Upper lobe of left lung (tissue), 6 donors: ENCODE results near the gene MROH7. TPM values are rescaled to one million over a fixed set of nuclear protein-coding genes. Genes with fewer than 3 reads are reported as not detected.

Experiments
- ATAC-seq, 2 donors: fragments of 200-7000 bp; cut with Tn5 transposase; one replicate each; pipeline ENCODE4 v1.9.1; 2022; ENCODE audit warnings: mild to moderate bottlenecking in 2 of 2, moderate library complexity in 2 of 2; ENCODE audit not compliant: low FRiP score in 2 of 2
- DNase-seq, 2 donors: peaks; one replicate each; pipeline ENCODE4 v3.0.0-alpha.2; 2019 to 2020
- H3K27ac ChIP-seq, 4 donors: fragments of 200-600 bp; sonication (generic); one replicate each; pipeline ENCODE4 v1.5.1; 2016 to 2019
- H3K27me3 ChIP-seq, 4 donors: fragments of 200-600 bp; sonication (generic); one replicate each; pipeline ENCODE4 v1.5.1; 2017 to 2019
- H3K36me3 ChIP-seq, 4 donors: fragments of 200-600 bp; sonication (generic); one replicate each; pipeline ENCODE4 v1.5.1; 2016 to 2019
- H3K4me1 ChIP-seq, 4 donors: fragments of 200-600 bp; sonication (generic); one replicate each; pipeline ENCODE4 v1.5.1; 2018 to 2019
- H3K4me3 ChIP-seq, 4 donors: fragments of 200-600 bp; sonication (generic); one replicate each; pipeline ENCODE4 v1.5.1; 2017 to 2019; ENCODE audit warnings: mild to moderate bottlenecking in 2 of 4, moderate library complexity in 1 of 4
- H3K9me3 ChIP-seq, 4 donors: fragments of 200-600 bp; sonication (generic); one replicate each; pipeline ENCODE4 v1.5.1; 2018 to 2019
- CTCF ChIP-seq, 6 experiments: fragments of 450-650 bp in 4 of 6; fragments of 200-600 bp in 2 of 6; sonication (generic) in 2 of 6; IDR thresholded peaks; one replicate each; pipeline ENCODE4 v1.5.1; 2016 to 2019; ENCODE audit warnings: antibody characterized with exemption in 6 of 6
- EP300 ChIP-seq, 4 donors: sonication (generic); formaldehyde crosslinking; IDR thresholded peaks; one replicate each; pipeline ENCODE4 v1.5.1; 2017; ENCODE audit warnings: antibody characterized with exemption in 4 of 4, control low read depth in 2 of 4
- POLR2A ChIP-seq, 4 donors: fragments of 450-650 bp; IDR thresholded peaks; one replicate each; pipeline ENCODE4 v1.5.1; 2016 to 2017; ENCODE audit warnings: antibody characterized with exemption in 4 of 4, mild to moderate bottlenecking in 2 of 4
- POLR2AphosphoS5 ChIP-seq, 2 donors: sonication (generic); formaldehyde crosslinking; IDR thresholded peaks; one replicate each; pipeline ENCODE4 v1.5.1; 2017; ENCODE audit warnings: antibody characterized with exemption in 2 of 2
- WGBS, 2 donors: methylation state at CpG; one replicate each; pipeline ENCODE4 v1.1.5; 2017 to 2018; 5-methylcytosine and 5-hydroxymethylcytosine counted together
- total RNA-seq, 6 donors: library from RNA; depleted of rRNA in 4 of 6; stranded (reverse); fragments of >200 nt in 4 of 6; gene quantifications; one replicate each; pipeline versions ENCODE4 v1.1.0 to v1.2.1, GENCODE V29; 2016 to 2021
- donor health status: DM: no; HTN: no; CAD: no; lungs with moderate emphysema.
- donor health status: DM: no; HTN: yes; CAD: no; lungs with severe emphysema.

The MROH7 gene
- total RNA-seq, 6 donors from 2014 or later = 1.2 to 10.5 (median 2.2) TPM

- no peaks in the 10 kb centered on the region for H3K27me3 ChIP-seq
- ATAC-seq (no peak), DNase-seq (no peak)
- no peak for TF ChIP-seq EP300 (IDR thresholded peaks at IDR 0.05)
- no peak for TF ChIP-seq POLR2A (IDR thresholded peaks at IDR 0.05)
- no peak for TF ChIP-seq POLR2AphosphoS5 (IDR thresholded peaks at IDR 0.05)
- no peak for TF ChIP-seq CTCF (IDR thresholded peaks at IDR 0.05)
- no peaks in the 10 kb centered on the region for H3K9me3 ChIP-seq
- no peaks in the 10 kb centered on the region for H3K36me3 ChIP-seq
- H3K4me1 ChIP-seq = no peaks in the 10 kb centered on the region
- WGBS, 2 donors = 74 to 76% methylated on average over 3 of the region's 3 CpGs
- H3K27ac ChIP-seq = no peak overlapping the region
- no peak overlapping the region for H3K4me3 ChIP-seq
These were observed 10.0 kb downstream of the MROH7 start for GRCh38 chr1:54651608-54652007.

GRCh38 chr1:54652168-54652567, 10.6 kb downstream of the MROH7 start:
- no peak for TF ChIP-seq EP300 (IDR thresholded peaks at IDR 0.05)
- Histone ChIP-seq H3K27me3 (no peaks in the 10 kb centered on the region), H3K4me3 (no peak overlapping the region), H3K4me1 (no peaks in the 10 kb centered on the region), H3K9me3 (no peaks in the 10 kb centered on the region), H3K27ac (no peak overlapping the region), H3K36me3 (no peaks in the 10 kb centered on the region)
- DNase-seq (no peak), ATAC-seq (peak in 1 of 2 donors; percentile 46)

- 75 to 96% methylated on average over 2 to 4 of the region's 4 CpGs for WGBS, 2 donors
- ATAC-seq (no peak), DNase-seq (no peak)
- no peaks in the 10 kb centered on the region for H3K27me3 ChIP-seq
- peaks cover 0 to 4% (median 2%) of the 10 kb centered on the region in 4 donors for H3K9me3 ChIP-seq
- no peak for TF ChIP-seq POLR2AphosphoS5 (IDR thresholded peaks at IDR 0.05)
- TF ChIP-seq POLR2A (IDR thresholded peaks at IDR 0.05) = no peak
- TF ChIP-seq EP300 (IDR thresholded peaks at IDR 0.05) = no peak
- no peak for TF ChIP-seq CTCF (IDR thresholded peaks at IDR 0.05)
- H3K27ac ChIP-seq = no peak overlapping the region
- no peak overlapping the region for H3K4me3 ChIP-seq
- H3K4me1 ChIP-seq = no peaks in the 10 kb centered on the region
- no peaks in the 10 kb centered on the region for H3K36me3 ChIP-seq
These were observed 11.4 kb downstream of the MROH7 start for GRCh38 chr1:54653036-54653435.

- ATAC-seq (no peak), DNase-seq (no peak)
- no peaks in the 10 kb centered on the region for H3K4me1 ChIP-seq
- 92% methylated on average over 2 of the region's 2 CpGs for WGBS, 2 donors
- peaks cover 0 to 10% (median 7%) of the 10 kb centered on the region in 4 donors for H3K9me3 ChIP-seq
- H3K4me3 ChIP-seq = no peak overlapping the region
- H3K27me3 ChIP-seq = no peaks in the 10 kb centered on the region
- TF ChIP-seq EP300 (IDR thresholded peaks at IDR 0.05) (no peak), CTCF (IDR thresholded peaks at IDR 0.05) (no peak), POLR2AphosphoS5 (IDR thresholded peaks at IDR 0.05) (no peak)
- no peaks in the 10 kb centered on the region for H3K36me3 ChIP-seq
- no peak overlapping the region for H3K27ac ChIP-seq
These were observed 16.8 kb downstream of the MROH7 start for GRCh38 chr1:54658164-54658913.

- H3K36me3 ChIP-seq = no peaks in the 10 kb centered on the region
- H3K4me3 ChIP-seq = no peak overlapping the region
- no peaks in the 10 kb centered on the region for H3K27me3 ChIP-seq
- no peaks in the 10 kb centered on the region for H3K4me1 ChIP-seq
- WGBS, 2 donors = 77 to 93% methylated on average over 4 of the region's 4 CpGs
- TF ChIP-seq POLR2AphosphoS5 (IDR thresholded peaks at IDR 0.05) (no peak), EP300 (IDR thresholded peaks at IDR 0.05) (no peak), POLR2A (IDR thresholded peaks at IDR 0.05) (no peak), CTCF (IDR thresholded peaks at IDR 0.05) (no peak)
- ATAC-seq = no peak
- no peak overlapping the region for H3K27ac ChIP-seq
- DNase-seq = no peak
- H3K9me3 ChIP-seq = peaks cover 0 to under 1% (median 0%) of the 10 kb centered on the region in 4 donors
These were observed 22.1 kb downstream of the MROH7 start for GRCh38 chr1:54663725-54664124.
